HG03095 (cell line): Measurements from ENCODE around the gene BBS9.

Experiments
- ATAC-seq: cut with Tn5 transposase; IDR thresholded peaks from one replicate; pipeline ENCODE4 v1.9.1; 2021; ENCODE audit warnings: moderate library complexity; ENCODE audit not compliant: unreplicated experiment

Gene BBS9

GRCh38 chr7:33632840-33633525 lies 503.6 kb downstream of the BBS9 start:
- ATAC-seq = no peak

GRCh38 chr7:33634606-33635005 lies 505.2 kb downstream of the BBS9 start:
- ATAC-seq = no peak

DNA sequence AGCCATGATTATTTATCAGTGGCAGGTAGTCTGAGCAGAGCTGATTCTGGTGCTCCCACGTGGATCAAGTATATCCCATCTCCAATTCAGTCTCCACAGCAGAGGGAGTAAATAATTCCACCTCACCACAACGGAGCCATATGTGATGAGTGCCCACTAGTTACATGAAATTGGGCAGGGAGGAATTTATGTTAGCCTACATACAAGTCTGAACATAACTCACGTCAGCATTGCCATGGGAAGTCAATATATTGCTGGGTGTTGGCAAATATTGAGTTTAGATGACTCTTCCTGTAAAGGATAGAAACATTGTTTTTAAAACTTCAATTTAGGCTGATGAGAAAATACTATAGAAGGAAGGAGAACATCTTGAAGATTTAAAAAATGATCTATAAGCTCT lies 507.0 kb downstream of the BBS9 start:
- no peak for ATAC-seq

DNA sequence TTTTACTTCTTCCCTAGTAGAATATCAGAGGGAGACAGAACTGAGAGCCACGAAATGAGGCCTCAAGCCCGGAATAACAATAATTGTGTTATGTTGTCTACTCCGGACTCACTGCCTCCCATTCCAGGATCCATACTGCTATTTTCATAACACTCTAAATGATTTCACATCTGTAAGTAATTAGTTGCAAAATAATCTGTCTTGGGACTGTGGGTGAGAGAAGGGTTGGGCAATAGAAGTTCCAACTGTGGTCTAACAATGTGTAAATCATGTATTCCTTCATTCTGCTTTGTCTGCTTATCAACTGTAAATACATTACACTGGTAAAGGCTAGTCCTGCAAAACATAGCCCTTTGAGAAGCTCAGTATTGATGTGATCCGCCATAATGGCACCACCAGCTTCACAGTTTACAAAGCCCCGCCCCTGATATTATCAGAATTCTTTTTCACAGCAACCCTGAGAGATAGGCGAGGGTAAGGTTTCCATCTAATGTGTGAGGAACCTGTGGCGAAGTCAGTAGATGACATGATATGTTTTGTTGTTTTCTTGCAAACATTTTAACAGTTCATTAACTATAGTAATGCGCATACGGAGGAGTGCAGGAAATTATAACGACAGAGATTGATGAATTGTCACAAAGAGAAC lies 510.3 kb downstream of the BBS9 start:
- no peak for ATAC-seq

DNA sequence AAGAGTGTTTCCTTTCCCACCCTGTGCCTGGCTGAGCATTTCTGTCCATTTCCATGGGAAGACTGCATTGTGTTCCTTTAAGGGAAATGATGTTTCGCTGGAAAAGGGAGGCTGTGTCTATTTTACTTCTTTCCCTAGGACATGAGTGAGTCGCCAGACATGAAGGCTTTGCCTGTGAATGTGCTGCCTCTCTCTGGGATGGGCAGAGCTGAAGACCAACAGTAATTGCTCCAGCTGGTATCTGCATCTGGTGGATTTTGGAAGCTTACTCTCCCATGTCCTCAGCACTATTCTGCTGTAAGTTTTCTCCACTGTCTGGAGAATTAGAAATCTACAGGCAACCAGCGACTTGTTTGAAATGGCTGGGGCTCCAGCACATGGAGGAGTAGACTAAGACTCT lies 511.4 kb downstream of the BBS9 start:
- ATAC-seq = no peak

GRCh38 chr7:33642312-33642711 lies 512.9 kb downstream of the BBS9 start:
- no peak for ATAC-seq

DNA sequence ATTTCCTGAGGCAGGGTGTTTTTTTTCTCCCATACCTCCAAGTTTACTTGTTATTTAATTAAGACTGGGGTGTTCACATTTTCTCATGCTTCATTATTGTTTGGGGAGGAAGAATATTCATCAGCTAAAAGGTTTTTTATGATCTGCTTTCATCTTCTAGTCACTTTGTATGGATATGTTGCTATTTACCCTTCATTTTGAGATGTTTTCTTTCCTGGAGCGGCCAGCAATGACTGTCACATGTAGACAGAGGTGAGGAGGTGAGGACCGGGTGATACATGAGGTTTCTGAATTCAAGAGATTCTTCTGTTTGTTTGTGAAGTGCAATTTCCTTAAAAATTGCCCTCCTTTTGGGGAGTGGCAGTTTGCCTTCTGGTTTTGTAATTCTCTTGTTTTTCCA lies 514.2 kb downstream of the BBS9 start:
- ATAC-seq = no peak

DNA sequence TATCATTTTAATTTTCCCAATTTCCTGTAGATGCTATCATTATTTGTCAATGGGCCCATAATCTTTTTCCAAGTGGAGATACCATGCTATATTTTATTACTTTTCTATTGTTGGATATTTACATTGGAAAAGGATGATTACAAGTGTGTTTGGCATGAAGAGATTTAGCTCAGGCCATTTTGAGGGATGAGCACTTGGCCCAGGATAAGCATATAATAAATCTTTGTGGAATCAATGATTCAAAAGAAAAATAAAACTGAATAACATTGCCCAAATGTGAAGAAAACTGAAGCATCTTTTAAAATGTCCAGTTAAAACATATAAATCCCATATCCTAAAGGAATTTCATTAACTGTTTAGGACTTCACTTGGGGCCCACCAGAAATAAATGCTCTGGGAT lies 515.1 kb downstream of the BBS9 start:
- ATAC-seq = no peak

DNA sequence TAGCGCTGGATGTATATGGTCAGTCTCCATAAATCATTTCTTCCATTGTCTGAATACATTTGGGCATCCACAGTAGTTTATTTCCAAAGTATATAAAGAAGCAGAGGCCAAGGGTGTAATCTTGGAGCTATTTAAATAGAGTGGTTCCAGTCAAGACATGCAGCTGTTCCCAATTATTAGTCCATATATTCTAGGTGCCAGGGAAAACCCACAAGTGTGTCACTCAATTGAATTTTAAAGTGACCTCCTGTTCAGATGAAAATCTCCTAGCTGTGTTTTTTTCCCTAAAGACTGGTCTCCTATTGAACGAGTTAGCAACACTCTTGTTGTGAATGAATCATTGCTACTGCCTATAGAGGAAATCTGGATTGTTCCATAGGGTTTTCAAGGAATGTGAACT lies 515.7 kb downstream of the BBS9 start:
- no peak for ATAC-seq

- ATAC-seq = no peak
Measured at GRCh38 chr7:33646166-33646565, 516.8 kb downstream of the BBS9 start.

- no peak for ATAC-seq
Measured at GRCh38 chr7:33646891-33647391, 517.6 kb downstream of the BBS9 start.

DNA sequence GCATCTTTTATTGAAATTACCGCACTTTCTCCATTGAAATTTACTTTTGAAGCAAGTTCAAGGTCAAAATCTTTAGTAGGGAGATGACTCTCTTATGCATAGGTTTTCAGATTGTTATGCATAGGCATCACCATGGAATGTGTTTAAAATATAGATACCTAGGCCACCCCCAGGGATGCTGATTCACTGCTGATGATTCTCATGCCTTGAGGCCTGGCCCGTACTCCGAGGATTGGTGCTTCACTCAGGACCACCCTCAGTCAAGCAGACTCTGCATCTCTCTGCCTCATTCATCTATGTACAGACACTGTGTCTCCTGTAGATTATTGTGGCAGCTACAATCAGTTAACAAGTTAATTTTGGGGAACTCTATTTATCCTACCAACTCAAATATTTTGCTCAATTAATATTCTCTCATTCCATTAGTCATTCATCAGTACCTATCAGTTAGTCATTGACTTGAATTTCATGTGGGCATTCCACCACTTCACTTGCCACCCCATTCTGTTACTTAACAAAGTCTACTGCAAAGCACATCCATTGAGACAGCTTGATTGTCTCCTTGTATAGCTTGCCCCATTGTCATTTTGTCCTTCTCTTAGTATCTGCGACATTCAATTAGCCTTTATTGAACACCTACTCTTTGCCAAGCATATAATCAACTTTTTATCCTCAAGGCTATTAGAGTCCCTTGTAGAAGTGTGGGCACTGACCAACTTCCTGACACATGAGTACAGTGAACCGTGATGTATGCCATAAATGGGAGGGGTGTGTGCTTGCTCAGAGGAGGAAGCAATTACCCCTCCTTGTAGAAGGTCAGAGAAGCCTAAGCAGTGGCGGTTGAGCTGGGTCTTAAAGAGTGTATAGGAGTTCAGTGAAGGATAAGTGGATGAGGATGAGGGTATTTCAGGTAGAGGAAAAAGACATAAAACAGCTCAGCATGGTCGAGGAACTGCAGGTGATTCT lies 520.4 kb downstream of the BBS9 start:
- no peak for ATAC-seq

GRCh38 chr7:33650828-33651227 lies 521.5 kb downstream of the BBS9 start:
- no peak for ATAC-seq

GRCh38 chr7:33651998-33652515 lies 522.7 kb downstream of the BBS9 start:
- ATAC-seq = no peak

- ATAC-seq = no peak
Measured at GRCh38 chr7:33654676-33655075, 525.3 kb downstream of the BBS9 start.
